HEK293 (cell line): ENCODE results near the gene DHRS11.

Experiments used
- CTCF ChIA-PET: fragments of 350-600 bp; formaldehyde crosslinking; extraction: SDS; loops from one replicate; lab custom pipeline; 2021; ENCODE audit warnings: antibody characterized with exemption; lab: Yijun Ruan, JAX
- POLR2A ChIA-PET: fragments of 300-600 bp; formaldehyde crosslinking; extraction: SDS; loops from one replicate; lab custom pipeline; 2020; ENCODE audit warnings: antibody characterized with exemption, inconsistent platforms; lab: Yijun Ruan, JAX
- H3K27ac ChIP-seq: fragments of 200-500 bp; sonication (Bioruptor generic); 2 replicates; pipeline ENCODE4 v1.5.1; 2014; ENCODE audit warnings: low read depth, low read length, control low read depth, inconsistent platforms; ENCODE audit errors: extremely low read depth
- H3K36me3 ChIP-seq, 2 experiments: fragments of 200-500 bp in 1 of 2; sonication (Bioruptor generic) in 1 of 2; 1 replicate in 1 of 2; 2 replicates in 1 of 2; pipeline ENCODE4 v1.5.1; 2014 to 2017; ENCODE audit warnings: inconsistent platforms in 2 of 2, low read length in 2 of 2; ENCODE audit not compliant: control insufficient read depth in 2 of 2, insufficient read depth in 1 of 2
- H3K4me1 ChIP-seq: fragments of 200-500 bp; sonication (Bioruptor generic); 2 replicates; pipeline ENCODE4 v1.5.1; 2014; ENCODE audit warnings: mild to moderate bottlenecking, low read length, inconsistent platforms; ENCODE audit not compliant: control insufficient read depth, insufficient read depth
- H3K4me3 ChIP-seq: 2 replicates; pipeline ENCODE4 v1.5.1; 2011; ENCODE audit warnings: low read depth, mild to moderate bottlenecking, control low read depth, low read length, moderate library complexity
- H3K9me3 ChIP-seq: fragments of 200-500 bp; sonication (Bioruptor generic); 2 replicates; pipeline ENCODE4 v1.5.1; 2014; ENCODE audit warnings: low read depth, low read length, inconsistent platforms; ENCODE audit not compliant: control insufficient read depth, insufficient read depth
- KLF17 ChIP-seq: fragments of 450-650 bp; formaldehyde crosslinking; IDR thresholded peaks from 2 replicates; pipeline ENCODE4 v1.5.1; 2016; ENCODE audit warnings: missing biosample characterization, missing genetic modification characterization
- OVOL3 ChIP-seq: fragments of 450-650 bp; formaldehyde crosslinking; IDR thresholded peaks from 2 replicates; pipeline ENCODE4 v1.5.1; 2016; ENCODE audit warnings: missing biosample characterization, missing genetic modification characterization
- ZNF23 ChIP-seq: fragments of 450-650 bp; formaldehyde crosslinking; IDR thresholded peaks from 2 replicates; pipeline ENCODE4 v1.5.1; 2016; ENCODE audit warnings: missing biosample characterization, missing genetic modification characterization, borderline replicate concordance
- ZNF248 ChIP-seq: fragments of 450-650 bp; formaldehyde crosslinking; IDR thresholded peaks from 2 replicates; pipeline ENCODE4 v1.5.1; 2017; ENCODE audit warnings: missing biosample characterization, missing genetic modification characterization
- ZNF324 ChIP-seq: fragments of 450-650 bp; formaldehyde crosslinking; IDR thresholded peaks from 2 replicates; pipeline ENCODE4 v1.5.1; 2016; ENCODE audit warnings: missing biosample characterization, missing genetic modification characterization
- ZNF394 ChIP-seq: fragments of 450-650 bp; formaldehyde crosslinking; IDR thresholded peaks from 2 replicates; pipeline ENCODE4 v1.5.1; 2016; ENCODE audit warnings: missing biosample characterization, missing genetic modification characterization, mild to moderate bottlenecking, moderate library complexity, borderline replicate concordance
- ZNF639 ChIP-seq: fragments of 450-650 bp; formaldehyde crosslinking; IDR thresholded peaks from 2 replicates; pipeline ENCODE4 v1.5.1; 2016; ENCODE audit warnings: missing biosample characterization, missing genetic modification characterization
- ZSCAN23 ChIP-seq: fragments of 450-650 bp; formaldehyde crosslinking; IDR thresholded peaks from 2 replicates; pipeline ENCODE4 v1.5.1; 2016; ENCODE audit warnings: missing biosample characterization, missing genetic modification characterization
- TF ChIP-seq, protein P1 (sequence below): fragments of 450-650 bp; formaldehyde crosslinking; IDR thresholded peaks from 2 replicates; pipeline ENCODE4 v1.5.1; 2016; ENCODE audit warnings: missing biosample characterization, missing genetic modification characterization, borderline replicate concordance
- TF ChIP-seq, protein P2 (sequence below): fragments of 450-650 bp; formaldehyde crosslinking; IDR thresholded peaks from 2 replicates; pipeline ENCODE4 v1.5.1; 2016; ENCODE audit warnings: missing biosample characterization, missing genetic modification characterization
- TF ChIP-seq, protein P3 (sequence below): fragments of 450-650 bp; formaldehyde crosslinking; IDR thresholded peaks from 2 replicates; pipeline ENCODE4 v1.5.1; 2016; ENCODE audit warnings: missing biosample characterization, missing genetic modification characterization
- TF ChIP-seq, protein P4 (sequence below): fragments of 450-650 bp; formaldehyde crosslinking; IDR thresholded peaks from 2 replicates; pipeline ENCODE4 v1.5.1; 2016; ENCODE audit warnings: missing biosample characterization, missing genetic modification characterization
- TF ChIP-seq, protein P5 (sequence below): fragments of 450-650 bp; formaldehyde crosslinking; IDR thresholded peaks from 2 replicates; pipeline ENCODE4 v1.5.1; 2016; ENCODE audit warnings: missing biosample characterization, missing genetic modification characterization

The DHRS11 gene

DNA sequence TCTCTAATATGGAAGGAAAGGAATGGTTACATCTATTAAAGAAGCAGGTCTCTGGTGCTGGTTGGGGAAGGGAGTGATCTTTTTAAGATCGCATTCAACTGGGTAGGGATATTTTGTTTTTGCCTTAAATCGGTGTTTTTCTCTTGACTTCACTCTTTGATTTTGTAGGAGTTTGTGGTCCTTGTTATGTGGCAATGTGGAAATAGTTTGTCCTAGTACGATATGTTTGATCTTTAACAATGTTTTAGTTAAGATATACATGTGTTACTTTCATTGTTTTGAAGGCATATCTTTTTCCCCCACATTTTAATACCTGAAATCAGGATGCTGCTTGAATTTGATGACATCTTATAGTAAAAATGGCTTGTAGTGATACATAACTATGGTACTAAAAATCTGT, 38.2 kb upstream of the DHRS11 start (continued):
- TF ChIP-seq, protein P1, sequence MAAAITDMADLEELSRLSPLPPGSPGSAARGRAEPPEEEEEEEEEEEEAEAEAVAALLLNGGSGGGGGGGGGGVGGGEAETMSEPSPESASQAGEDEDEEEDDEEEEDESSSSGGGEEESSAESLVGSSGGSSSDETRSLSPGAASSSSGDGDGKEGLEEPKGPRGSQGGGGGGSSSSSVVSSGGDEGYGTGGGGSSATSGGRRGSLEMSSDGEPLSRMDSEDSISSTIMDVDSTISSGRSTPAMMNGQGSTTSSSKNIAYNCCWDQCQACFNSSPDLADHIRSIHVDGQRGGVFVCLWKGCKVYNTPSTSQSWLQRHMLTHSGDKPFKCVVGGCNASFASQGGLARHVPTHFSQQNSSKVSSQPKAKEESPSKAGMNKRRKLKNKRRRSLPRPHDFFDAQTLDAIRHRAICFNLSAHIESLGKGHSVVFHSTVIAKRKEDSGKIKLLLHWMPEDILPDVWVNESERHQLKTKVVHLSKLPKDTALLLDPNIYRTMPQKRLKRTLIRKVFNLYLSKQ = no peak
- TF ChIP-seq, protein P2, sequence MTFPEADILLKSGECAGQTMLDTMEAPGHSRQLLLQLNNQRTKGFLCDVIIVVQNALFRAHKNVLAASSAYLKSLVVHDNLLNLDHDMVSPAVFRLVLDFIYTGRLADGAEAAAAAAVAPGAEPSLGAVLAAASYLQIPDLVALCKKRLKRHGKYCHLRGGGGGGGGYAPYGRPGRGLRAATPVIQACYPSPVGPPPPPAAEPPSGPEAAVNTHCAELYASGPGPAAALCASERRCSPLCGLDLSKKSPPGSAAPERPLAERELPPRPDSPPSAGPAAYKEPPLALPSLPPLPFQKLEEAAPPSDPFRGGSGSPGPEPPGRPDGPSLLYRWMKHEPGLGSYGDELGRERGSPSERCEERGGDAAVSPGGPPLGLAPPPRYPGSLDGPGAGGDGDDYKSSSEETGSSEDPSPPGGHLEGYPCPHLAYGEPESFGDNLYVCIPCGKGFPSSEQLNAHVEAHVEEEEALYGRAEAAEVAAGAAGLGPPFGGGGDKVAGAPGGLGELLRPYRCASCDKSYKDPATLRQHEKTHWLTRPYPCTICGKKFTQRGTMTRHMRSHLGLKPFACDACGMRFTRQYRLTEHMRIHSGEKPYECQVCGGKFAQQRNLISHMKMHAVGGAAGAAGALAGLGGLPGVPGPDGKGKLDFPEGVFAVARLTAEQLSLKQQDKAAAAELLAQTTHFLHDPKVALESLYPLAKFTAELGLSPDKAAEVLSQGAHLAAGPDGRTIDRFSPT = no peak
- TF ChIP-seq ZNF394 (tag by site-specific recombination) (no peak), KLF17 (tag by site-specific recombination) (no peak), ZNF248 (tag by site-specific recombination) (no peak), ZNF324 (tag by site-specific recombination) (no peak), OVOL3 (no peak), ZNF23 (tag by site-specific recombination) (no peak)

DNA sequence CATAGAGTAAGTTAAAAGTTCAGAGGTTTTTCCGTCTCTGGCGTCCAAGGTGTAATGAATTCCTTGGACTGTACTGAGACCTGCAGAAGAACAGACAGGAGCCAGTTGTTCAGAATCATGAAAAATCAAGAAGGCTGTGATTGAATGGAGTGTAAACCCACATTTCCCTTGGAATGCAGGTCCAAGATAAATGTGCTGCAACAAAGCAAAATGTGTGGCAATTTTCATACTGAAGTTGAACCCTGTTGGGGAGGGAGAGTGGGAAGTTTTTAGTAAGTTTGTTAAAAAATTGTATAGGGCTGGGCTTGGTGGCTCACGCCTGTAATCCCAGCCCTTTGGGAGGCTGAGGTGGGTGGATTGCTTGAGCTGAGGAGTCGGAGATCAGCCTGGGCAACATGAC, 25.6 kb upstream of the DHRS11 start:
- ChIA-PET POLR2A (interaction anchor here (0.5 to 1.4 kb wide), 2 partner anchors 20 to 31 kb away, joined by 3 to 4 read pairs; no protein-coding TSS in a partner anchor), CTCF (no interaction called here)
- peaks cover 90 to 92% of the 10 kb centered on the region in 2 experiments for H3K36me3 ChIP-seq
- no peaks in the 10 kb centered on the region for H3K9me3 ChIP-seq
- no peak overlapping the region for H3K27ac ChIP-seq
- no peaks in the 10 kb centered on the region for H3K4me1 ChIP-seq
- H3K4me3 ChIP-seq = no peak overlapping the region
- TF ChIP-seq ZNF639 (tag by site-specific recombination) (no peak), ZSCAN23 (tag by site-specific recombination) (no peak)
- TF ChIP-seq, protein P3, sequence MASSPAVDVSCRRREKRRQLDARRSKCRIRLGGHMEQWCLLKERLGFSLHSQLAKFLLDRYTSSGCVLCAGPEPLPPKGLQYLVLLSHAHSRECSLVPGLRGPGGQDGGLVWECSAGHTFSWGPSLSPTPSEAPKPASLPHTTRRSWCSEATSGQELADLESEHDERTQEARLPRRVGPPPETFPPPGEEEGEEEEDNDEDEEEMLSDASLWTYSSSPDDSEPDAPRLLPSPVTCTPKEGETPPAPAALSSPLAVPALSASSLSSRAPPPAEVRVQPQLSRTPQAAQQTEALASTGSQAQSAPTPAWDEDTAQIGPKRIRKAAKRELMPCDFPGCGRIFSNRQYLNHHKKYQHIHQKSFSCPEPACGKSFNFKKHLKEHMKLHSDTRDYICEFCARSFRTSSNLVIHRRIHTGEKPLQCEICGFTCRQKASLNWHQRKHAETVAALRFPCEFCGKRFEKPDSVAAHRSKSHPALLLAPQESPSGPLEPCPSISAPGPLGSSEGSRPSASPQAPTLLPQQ (tag by site-specific recombination) = no peak
- TF ChIP-seq, protein P4, sequence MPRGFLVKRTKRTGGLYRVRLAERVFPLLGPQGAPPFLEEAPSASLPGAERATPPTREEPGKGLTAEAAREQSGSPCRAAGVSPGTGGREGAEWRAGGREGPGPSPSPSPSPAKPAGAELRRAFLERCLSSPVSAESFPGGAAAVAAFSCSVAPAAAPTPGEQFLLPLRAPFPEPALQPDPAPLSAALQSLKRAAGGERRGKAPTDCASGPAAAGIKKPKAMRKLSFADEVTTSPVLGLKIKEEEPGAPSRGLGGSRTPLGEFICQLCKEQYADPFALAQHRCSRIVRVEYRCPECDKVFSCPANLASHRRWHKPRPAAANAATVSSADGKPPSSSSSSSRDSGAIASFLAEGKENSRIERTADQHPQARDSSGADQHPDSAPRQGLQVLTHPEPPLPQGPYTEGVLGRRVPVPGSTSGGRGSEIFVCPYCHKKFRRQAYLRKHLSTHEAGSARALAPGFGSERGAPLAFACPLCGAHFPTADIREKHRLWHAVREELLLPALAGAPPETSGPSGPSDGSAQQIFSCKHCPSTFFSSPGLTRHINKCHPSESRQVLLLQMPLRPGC (tag by site-specific recombination) = no peak
- TF ChIP-seq, protein P5, sequence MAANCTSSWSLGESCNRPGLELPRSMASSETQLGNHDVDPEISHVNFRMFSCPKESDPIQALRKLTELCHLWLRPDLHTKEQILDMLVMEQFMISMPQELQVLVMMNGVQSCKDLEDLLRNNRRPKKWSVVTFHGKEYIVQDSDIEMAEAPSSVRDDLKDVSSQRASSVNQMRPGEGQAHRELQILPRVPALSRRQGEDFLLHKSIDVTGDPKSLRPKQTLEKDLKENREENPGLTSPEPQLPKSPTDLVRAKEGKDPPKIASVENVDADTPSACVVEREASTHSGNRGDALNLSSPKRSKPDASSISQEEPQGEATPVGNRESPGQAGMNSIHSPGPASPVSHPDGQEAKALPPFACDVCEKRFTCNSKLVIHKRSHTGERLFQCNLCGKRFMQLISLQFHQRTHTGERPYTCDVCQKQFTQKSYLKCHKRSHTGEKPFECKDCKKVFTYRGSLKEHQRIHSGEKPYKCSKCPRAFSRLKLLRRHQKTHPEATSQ (tag by site-specific recombination) = no peak
